Uterus (tissue), 2 donors: ENCODE data around the gene RAPGEF2.

Experiments
- CTCF ChIP-seq, 4 experiments: fragments of 200-600 bp in 2 of 4; fragments of 450-650 bp in 2 of 4; sonication (generic) in 2 of 4; IDR thresholded peaks; one replicate each; pipeline ENCODE4 v1.5.1; 2016 to 2019; ENCODE audit warnings: antibody characterized with exemption in 4 of 4, mild to moderate bottlenecking in 2 of 4, moderate library complexity in 1 of 4
- POLR2A ChIP-seq, 2 donors: fragments of 450-650 bp; IDR thresholded peaks; one replicate each; pipeline ENCODE4 v1.6.1; 2016; ENCODE audit warnings: antibody characterized with exemption in 2 of 2, mild to moderate bottlenecking in 1 of 2, moderate library complexity in 1 of 2

GRCh38 chr4:159090255-159090654, 12.6 kb upstream of the RAPGEF2 start:
- TF ChIP-seq CTCF (IDR thresholded peaks at IDR 0.05) (no peak), POLR2A (IDR thresholded peaks at IDR 0.05) (no peak)
